B cell (primary cell): Measurements from ENCODE around the gene COL4A1. TPM values are rescaled to one million over a fixed set of nuclear protein-coding genes. Genes with fewer than 3 reads are reported as not detected.

Experiments
- ATAC-seq: fragments of 200-7000 bp; cut with Tn5 transposase; one replicate; pipeline ENCODE4 v1.10.0; 2021; ENCODE audit warnings: low read depth, mild to moderate bottlenecking, moderate number of reproducible peaks, moderate library complexity
- CTCF ChIA-PET: fragments of 350-600 bp; sonication (Branson Sonifier 250); formaldehyde crosslinking; loops from one replicate; lab custom pipeline; 2021; ENCODE audit warnings: antibody characterized with exemption, inconsistent platforms; lab: Charles Lee
- POLR2A ChIA-PET: fragments of 350-600 bp; sonication (Branson Sonifier 250); formaldehyde crosslinking; loops from one replicate; lab custom pipeline; 2021; ENCODE audit warnings: antibody characterized with exemption; lab: Charles Lee
- DNase-seq: peaks from one replicate; pipeline ENCODE4 v3.0.0; 2013
- H2AFZ ChIP-seq: 2 replicates; pipeline ENCODE4 v1.6.1; 2012; ENCODE audit warnings: mild to moderate bottlenecking, low read depth, low read length; ENCODE audit not compliant: insufficient read depth, poor library complexity, severe bottlenecking
- H3K27ac ChIP-seq, 2 donors: 1 replicate in 1 of 2; 2 replicates in 1 of 2; pipeline ENCODE4 v1.5.1; 2012 to 2013; ENCODE audit warnings: low read length in 2 of 2, mild to moderate bottlenecking in 2 of 2, moderate library complexity in 1 of 2
- H3K27me3 ChIP-seq, 4 experiments: fragments of 200-600 bp in 1 of 4; sonication (generic) in 1 of 4; replicated peaks in 1 of 4; 1 replicate in 2 of 4; 2 replicates in 2 of 4; pipeline versions ENCODE4 v1.6.1 to v1.7.0; 2013 to 2016; ENCODE audit warnings: low read length in 3 of 4, mild to moderate bottlenecking in 2 of 4, mixed read lengths in 1 of 4, moderate library complexity in 1 of 4; ENCODE audit not compliant: insufficient read depth in 4 of 4, control insufficient read depth in 3 of 4; ENCODE audit errors: control extremely low read depth in 1 of 4
- H3K36me3 ChIP-seq, 2 experiments: replicated peaks in 1 of 2; 1 replicate in 1 of 2; 2 replicates in 1 of 2; pipeline versions ENCODE4 v1.6.1 to v1.7.1; 2013; ENCODE audit warnings: low read length in 1 of 2; ENCODE audit not compliant: insufficient read depth in 2 of 2, control insufficient read depth in 1 of 2; ENCODE audit errors: control extremely low read depth in 1 of 2, extremely low read depth in 1 of 2
- H3K4me1 ChIP-seq, 2 donors: fragments of 200-600 bp in 1 of 2; sonication (generic) in 1 of 2; 1 replicate in 1 of 2; 2 replicates in 1 of 2; pipeline versions ENCODE4 v1.5.1 to v1.6.1; 2013 to 2017; ENCODE audit warnings: low read length in 2 of 2; ENCODE audit not compliant: control insufficient read depth in 2 of 2, insufficient read depth in 2 of 2
- H3K4me2 ChIP-seq: replicated peaks from 2 replicates; pipeline ENCODE3; 2012; ENCODE audit warnings: mild to moderate bottlenecking, low read depth, low read length; ENCODE audit not compliant: poor library complexity, severe bottlenecking
- H3K4me3 ChIP-seq, 5 experiments: fragments of 200-600 bp in 1 of 5; sonication (generic) in 1 of 5; 1 replicate in 3 of 5; 2 replicates in 2 of 5; pipeline versions ENCODE4 v1.5.1 to v1.7.0; 2011 to 2016; ENCODE audit warnings: low read length in 4 of 5, mild to moderate bottlenecking in 4 of 5, low read depth in 2 of 5, control low read depth in 1 of 5, moderate library complexity in 1 of 5; ENCODE audit not compliant: insufficient read depth in 1 of 5; ENCODE audit errors: control extremely low read depth in 1 of 5, extremely low read depth in 1 of 5
- H3K79me2 ChIP-seq: fragments of 200-600 bp; sonication (generic); one replicate; pipeline ENCODE4 v1.6.0; 2016; ENCODE audit warnings: low read length; ENCODE audit not compliant: control insufficient read depth, insufficient read depth
- H3K9ac ChIP-seq: fragments of 200-600 bp; sonication (generic); 2 replicates; pipeline ENCODE4 v1.6.1; 2017; ENCODE audit warnings: mild to moderate bottlenecking, low read length, moderate library complexity
- H3K9me3 ChIP-seq, 3 donors: one replicate each; pipeline versions ENCODE4 v1.6.1 to v1.7.1; 2013; ENCODE audit warnings: low read length in 2 of 3; ENCODE audit not compliant: control insufficient read depth in 2 of 3, insufficient read depth in 1 of 3; ENCODE audit errors: control extremely low read depth in 1 of 3
- H4K20me1 ChIP-seq: 2 replicates; pipeline ENCODE4 v1.6.0; 2012; ENCODE audit warnings: mild to moderate bottlenecking, low read length; ENCODE audit not compliant: insufficient read depth, control insufficient read depth, poor library complexity, severe bottlenecking
- H3K27ac Mint-ChIP-seq: one replicate; pipeline ENCODE4 v1.8.0; 2021; ENCODE audit warnings: mixed read lengths
- H3K27me3 Mint-ChIP-seq: one replicate; pipeline ENCODE4 v1.8.0; 2021; ENCODE audit warnings: mixed read lengths
- H3K4me1 Mint-ChIP-seq: one replicate; pipeline ENCODE4 v1.8.0; 2021; ENCODE audit warnings: mixed read lengths
- H3K4me3 Mint-ChIP-seq: one replicate; pipeline ENCODE4 v1.8.0; 2021; ENCODE audit warnings: mixed read lengths
- H3K9me3 Mint-ChIP-seq: one replicate; pipeline ENCODE4 v1.8.0; 2022; ENCODE audit warnings: mixed read lengths; ENCODE audit not compliant: insufficient read depth
- CTCF ChIP-seq: fragments of 200-600 bp; IDR thresholded peaks from one replicate; pipeline ENCODE4 v1.8.0; 2022; ENCODE audit warnings: antibody characterized with exemption, mild to moderate bottlenecking
- EZH2 ChIP-seq: IDR thresholded peaks from 2 replicates; pipeline ENCODE4 v1.6.1; 2012; ENCODE audit warnings: borderline replicate concordance, low read depth, mild to moderate bottlenecking, moderate library complexity, low read length; ENCODE audit not compliant: insufficient read depth, poor library complexity, severe bottlenecking
- WGBS: methylation state at CpG from one replicate; pipeline ENCODE4 v1.1.5; 2013; ENCODE audit warnings: missing lambda C conversion rate; ENCODE audit not compliant: insufficient coverage; 5-methylcytosine and 5-hydroxymethylcytosine counted together
- intact Hi-C: fragments of 100-400 bp; cut with micrococcal nuclease; formaldehyde crosslinking; loops from one replicate; pipeline ENCODE4 v1.10.0; 2022
- polyA plus RNA-seq: library from polyadenylated mRNA; depleted of rRNA; stranded (reverse); fragments of >200 nt; gene quantifications from 2 replicates; pipeline ENCODE4 v1.2.3, GENCODE V29; 2012
- total RNA-seq, 2 donors: library from RNA; stranded (reverse); fragments of 120-200 nt in 1 of 2; gene quantifications; 1 replicate in 1 of 2; 2 replicates in 1 of 2; pipeline versions ENCODE4 v1.2.3 to v1.2.4, GENCODE V29; 2013 to 2022

The COL4A1 gene
- total and polyA plus RNA-seq, 2 donors (not counting 1 experiment from before 2014, with no cell fraction given) = not detected

GRCh38 chr13:110305949-110306339, 1.0 kb downstream of the COL4A1 start:
- Histone ChIP-seq H3K4me3 (no peak overlapping the region), H2AFZ (no peak overlapping the region), H4K20me1 (no peaks in the 10 kb centered on the region), H3K9me3 (no peaks in the 10 kb centered on the region), H3K36me3 (no peaks in the 10 kb centered on the region), H3K79me2 (no peaks in the 10 kb centered on the region), H3K9ac (no peak overlapping the region), H3K27ac (no peak overlapping the region), H3K4me2 (no peak overlapping the region), H3K4me1 (no peaks in the 10 kb centered on the region), H3K27me3 (peaks cover 0 to 43% (median 14%) of the 10 kb centered on the region in 4 experiments)
- Mint-ChIP-seq H3K27me3 (peaks cover 74% of the 10 kb centered on the region), H3K4me1 (no peaks in the 10 kb centered on the region), H3K27ac (no peak overlapping the region), H3K4me3 (no peak overlapping the region), H3K9me3 (no peaks in the 10 kb centered on the region)
- intact Hi-C loops = no loop called here
- CTCF ChIA-PET = no interaction called here
- DNase-seq = no peak
- ATAC-seq = no peak
- POLR2A ChIA-PET = no interaction called here
- no peak for TF ChIP-seq EZH2
- no peak for TF ChIP-seq CTCF
- 0% methylated on average over 3 of the region's 6 CpGs for WGBS

GRCh38 chr13:110305544-110305943, 1.4 kb downstream of the COL4A1 start:
- DNase-seq (no peak), ATAC-seq (no peak)
- Histone ChIP-seq H3K4me1 (no peaks in the 10 kb centered on the region), H3K36me3 (no peaks in the 10 kb centered on the region), H3K79me2 (no peaks in the 10 kb centered on the region), H4K20me1 (no peaks in the 10 kb centered on the region), H3K27ac (no peak overlapping the region), H3K4me2 (no peak overlapping the region), H3K9me3 (no peaks in the 10 kb centered on the region), H3K4me3 (no peak overlapping the region), H2AFZ (no peak overlapping the region), H3K9ac (no peak overlapping the region), H3K27me3 (peaks cover 0 to 40% (median 13%) of the 10 kb centered on the region in 4 experiments)
- intact Hi-C loops = no loop called here
- POLR2A ChIA-PET = no interaction called here
- WGBS = no CpG with 5 or more reads among the region's 2 CpGs
- H3K4me3 Mint-ChIP-seq = no peak overlapping the region
- H3K4me1 Mint-ChIP-seq = no peaks in the 10 kb centered on the region
- H3K27ac Mint-ChIP-seq = no peak overlapping the region
- CTCF ChIA-PET = no interaction called here
- peaks cover 73% of the 10 kb centered on the region for H3K27me3 Mint-ChIP-seq
- no peaks in the 10 kb centered on the region for H3K9me3 Mint-ChIP-seq
- no peak for TF ChIP-seq CTCF
- no peak for TF ChIP-seq EZH2
